ENCODE measurements around the gene DPYSL4. TPM values are rescaled to one million over a fixed set of nuclear protein-coding genes. Genes with fewer than 3 reads are reported as not detected.
"Not testable (repeated sequence)": the region's sequence is repeated elsewhere in the genome, so short reads cannot be mapped to it uniquely, and the experiment has no call there.

The DPYSL4 gene
- total and polyA plus RNA-seq, 12 donors = 0.42 to 7.6 (median 3.2) TPM

DNA sequence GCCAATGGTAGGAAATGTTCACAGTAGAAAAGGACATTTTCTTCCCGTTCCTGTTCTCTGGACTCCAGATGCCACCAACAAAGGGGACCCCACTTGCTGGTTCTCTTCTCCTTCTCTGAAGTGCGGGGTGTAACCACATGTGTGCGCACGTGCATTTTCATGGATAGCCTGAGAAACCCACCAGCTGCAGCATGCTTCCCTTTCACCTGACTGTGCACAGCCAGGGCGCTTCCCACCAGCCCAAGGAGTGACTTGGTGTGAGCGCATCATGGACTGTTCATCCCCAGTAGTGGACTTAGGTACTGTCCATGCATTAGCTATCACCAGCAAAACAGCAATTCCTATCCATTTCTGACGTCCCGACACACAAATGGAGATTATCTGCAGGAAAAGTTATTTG lies 29.6 kb upstream of the DPYSL4 start:
- Histone ChIP-seq H3K27ac (no peak overlapping the region), H3K4me1 (replicated peaks in 1 of 2) (no peaks in the 10 kb centered on the region), H3K9me3 (replicated peaks in 1 of 3) (no peaks in the 10 kb centered on the region), H3K4me3 (no peak overlapping the region), H3K27me3 (no peaks in the 10 kb centered on the region), H3K36me3 (replicated peaks in 1 of 2) (no peaks in the 10 kb centered on the region)
- TF ChIP-seq POLR2A (IDR thresholded peaks at IDR 0.05) = no peak
- TF ChIP-seq, protein P1, sequence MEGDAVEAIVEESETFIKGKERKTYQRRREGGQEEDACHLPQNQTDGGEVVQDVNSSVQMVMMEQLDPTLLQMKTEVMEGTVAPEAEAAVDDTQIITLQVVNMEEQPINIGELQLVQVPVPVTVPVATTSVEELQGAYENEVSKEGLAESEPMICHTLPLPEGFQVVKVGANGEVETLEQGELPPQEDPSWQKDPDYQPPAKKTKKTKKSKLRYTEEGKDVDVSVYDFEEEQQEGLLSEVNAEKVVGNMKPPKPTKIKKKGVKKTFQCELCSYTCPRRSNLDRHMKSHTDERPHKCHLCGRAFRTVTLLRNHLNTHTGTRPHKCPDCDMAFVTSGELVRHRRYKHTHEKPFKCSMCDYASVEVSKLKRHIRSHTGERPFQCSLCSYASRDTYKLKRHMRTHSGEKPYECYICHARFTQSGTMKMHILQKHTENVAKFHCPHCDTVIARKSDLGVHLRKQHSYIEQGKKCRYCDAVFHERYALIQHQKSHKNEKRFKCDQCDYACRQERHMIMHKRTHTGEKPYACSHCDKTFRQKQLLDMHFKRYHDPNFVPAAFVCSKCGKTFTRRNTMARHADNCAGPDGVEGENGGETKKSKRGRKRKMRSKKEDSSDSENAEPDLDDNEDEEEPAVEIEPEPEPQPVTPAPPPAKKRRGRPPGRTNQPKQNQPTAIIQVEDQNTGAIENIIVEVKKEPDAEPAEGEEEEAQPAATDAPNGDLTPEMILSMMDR (IDR thresholded peaks at IDR 0.05) = no peak
- 85 to 91% (median 88%) methylated on average over 8 of the region's 8 CpGs for WGBS, 4 donors
- DNase-seq = no peak
- intact Hi-C loops (cut with DNase I) = no loop called here

DNA sequence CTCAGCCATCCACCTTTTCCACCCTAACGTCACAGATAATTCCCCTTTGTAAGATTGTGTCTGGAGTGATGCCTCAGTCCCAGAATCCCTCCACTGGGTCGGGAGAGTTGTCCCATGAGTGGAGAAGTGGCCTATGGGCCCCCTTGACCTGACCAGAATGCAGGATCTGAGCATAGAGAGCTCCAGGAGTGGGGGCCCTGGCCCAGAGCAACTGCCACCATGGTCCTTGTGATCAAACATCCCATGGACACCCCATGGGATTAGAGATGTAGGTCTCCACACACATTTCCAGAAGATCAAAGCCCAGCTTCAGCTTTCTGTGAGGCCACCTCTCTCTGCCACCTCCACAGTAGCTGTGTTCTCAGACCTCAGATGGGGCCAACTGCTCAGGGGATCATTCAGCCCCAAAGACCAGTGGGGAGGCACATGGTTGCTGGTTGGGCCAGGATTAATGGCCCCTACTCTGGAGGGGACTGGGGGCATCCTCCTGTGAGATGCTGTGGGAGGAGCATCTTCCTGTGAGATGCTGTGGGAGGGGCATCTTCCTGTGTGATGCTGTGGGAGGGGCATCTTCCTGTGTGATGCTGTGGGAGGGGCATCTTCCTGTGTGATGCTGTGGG lies 28.5 kb upstream of the DPYSL4 start:
- intact Hi-C loops (cut with DNase I) = no loop called here
- no peak for DNase-seq

DNA sequence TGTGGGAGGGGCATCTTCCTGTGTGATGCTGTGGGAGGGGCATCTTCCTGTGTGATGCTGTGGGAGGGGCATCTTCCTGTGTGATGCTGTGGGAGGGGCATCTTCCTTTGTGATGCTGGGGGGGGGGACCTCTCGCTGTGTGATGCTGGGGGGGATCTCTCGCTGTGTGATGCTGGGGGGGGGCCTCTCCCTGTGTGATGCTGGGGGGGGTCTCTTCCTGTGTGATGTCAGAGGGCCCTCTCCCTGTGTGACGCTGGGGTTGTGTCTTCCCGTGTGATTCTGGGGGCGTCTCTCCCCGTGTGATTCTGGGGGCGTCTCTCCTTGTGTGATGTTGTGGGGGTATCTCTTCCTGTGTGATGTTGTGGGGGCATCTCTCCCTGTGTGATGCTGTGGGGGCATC lies 27.9 kb upstream of the DPYSL4 start:
- intact Hi-C loops (cut with DNase I) = no loop called here
- no peaks in the 10 kb centered on the region for H3K4me1 ChIP-seq (replicated peaks in 1 of 2)
- DNase-seq = no peak
- no peaks in the 10 kb centered on the region for H3K36me3 ChIP-seq (replicated peaks in 1 of 2)
- H3K27ac ChIP-seq = no peak overlapping the region
- TF ChIP-seq POLR2A (IDR thresholded peaks at IDR 0.05) = no peak
- TF ChIP-seq, protein P1 (IDR thresholded peaks at IDR 0.05) = no peak
- no peaks in the 10 kb centered on the region for H3K9me3 ChIP-seq (replicated peaks in 1 of 3)
- H3K27me3 ChIP-seq = no peaks in the 10 kb centered on the region
- WGBS, 4 donors = 67 to 92% (median 77%) methylated on average over 3 to 7 of the region's 7 CpGs; no CpG with 5 or more reads in 1 of the 4 donors
- H3K4me3 ChIP-seq = no peak overlapping the region

More for the DNA sequence above, 28.5 kb upstream of the DPYSL4 start:
- no peak overlapping the region for H3K27ac ChIP-seq
- H3K36me3 ChIP-seq (replicated peaks in 1 of 2) = no peaks in the 10 kb centered on the region
- TF ChIP-seq, protein P1 (IDR thresholded peaks at IDR 0.05) = no peak
- no peak for TF ChIP-seq POLR2A (IDR thresholded peaks at IDR 0.05)
- no peaks in the 10 kb centered on the region for H3K27me3 ChIP-seq
- no peak overlapping the region for H3K4me3 ChIP-seq
- H3K4me1 ChIP-seq (replicated peaks in 1 of 2) = no peaks in the 10 kb centered on the region
- H3K9me3 ChIP-seq (replicated peaks in 1 of 3) = no peaks in the 10 kb centered on the region
- WGBS, 4 donors = 41 to 84% (median 67%) methylated on average over 2 of the region's 2 CpGs

DNA sequence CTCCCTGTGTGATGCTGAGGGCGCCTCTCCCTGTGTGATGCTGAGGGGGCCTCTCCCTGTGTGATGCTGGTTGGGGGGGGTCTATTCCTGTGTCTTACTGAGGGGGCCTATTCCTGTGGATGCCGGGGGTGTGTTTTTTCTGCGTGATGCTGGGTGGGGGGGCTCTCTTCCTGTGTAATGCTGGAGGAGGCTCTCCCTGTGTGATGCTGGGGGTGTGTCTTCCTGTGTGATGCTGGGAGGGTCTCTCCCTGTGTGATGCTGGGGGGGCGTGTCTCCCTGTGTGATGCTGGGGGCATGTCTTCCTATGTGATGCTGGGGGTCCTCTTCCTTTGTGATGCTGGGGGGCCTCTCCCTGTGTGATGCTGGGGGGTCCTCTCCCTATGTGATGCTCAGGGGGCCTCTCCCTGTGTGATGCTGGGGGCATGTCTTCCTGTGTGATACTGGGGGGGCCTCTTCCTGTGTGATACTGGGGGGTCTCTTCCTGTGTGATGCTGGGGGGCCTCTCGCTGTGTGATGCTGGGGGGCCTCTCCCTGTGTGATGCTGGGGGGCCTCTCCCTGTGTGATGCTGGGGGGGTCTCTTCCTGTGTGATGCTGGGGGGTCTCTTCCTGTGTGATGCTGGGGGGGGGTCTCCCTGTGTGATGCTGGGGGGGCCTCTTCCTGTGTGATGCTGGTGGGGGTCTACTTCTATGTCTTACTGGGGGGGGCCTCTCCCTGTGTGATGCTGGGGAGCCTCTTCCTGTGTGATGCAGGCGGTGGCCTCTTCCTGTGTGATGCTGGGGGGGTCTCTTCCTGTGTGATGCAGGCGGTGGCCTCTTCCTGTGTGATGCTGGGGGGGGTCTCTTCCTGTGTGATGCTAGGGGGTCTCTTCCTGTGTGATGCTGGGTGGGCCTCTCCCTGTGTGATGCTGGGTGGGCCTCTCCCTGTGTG lies 27.2 kb upstream of the DPYSL4 start:
- DNase-seq; H3K27ac ChIP-seq; H3K27me3 ChIP-seq; intact Hi-C loops (cut with DNase I); H3K4me3 ChIP-seq; H3K9me3 ChIP-seq (replicated peaks in 1 of 3); H3K4me1 ChIP-seq (replicated peaks in 1 of 2); H3K36me3 ChIP-seq (replicated peaks in 1 of 2): not testable (repeated sequence)
- 67 to 86% (median 78%) methylated on average over 1 to 7 of the region's 7 CpGs; no CpG with 5 or more reads in 1 of the 4 donors for WGBS, 4 donors

DNA sequence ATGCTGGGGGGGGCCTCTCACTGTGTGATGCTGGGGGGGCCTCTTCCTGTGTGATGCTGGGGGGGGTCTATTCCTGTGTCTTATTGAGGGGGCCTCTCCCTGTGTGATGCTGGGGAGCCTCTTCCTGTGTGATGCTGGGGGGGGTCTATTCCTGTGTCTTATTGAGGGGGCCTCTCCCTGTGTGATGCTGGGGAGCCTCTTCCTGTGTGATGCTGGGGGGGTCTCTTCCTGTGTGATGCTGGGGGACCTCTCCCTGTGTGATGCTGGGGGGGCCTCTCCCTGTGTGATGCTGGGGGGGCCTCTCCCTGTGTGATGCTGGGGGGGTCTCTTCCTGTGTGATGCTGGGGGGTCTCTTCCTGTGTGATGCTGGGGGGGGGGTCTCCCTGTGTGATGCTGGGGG lies 26.5 kb upstream of the DPYSL4 start:
- DNase-seq; H3K27me3 ChIP-seq; H3K36me3 ChIP-seq (replicated peaks in 1 of 2); H3K27ac ChIP-seq; H3K4me3 ChIP-seq; H3K9me3 ChIP-seq (replicated peaks in 1 of 3); intact Hi-C loops (cut with DNase I); H3K4me1 ChIP-seq (replicated peaks in 1 of 2): not testable (repeated sequence)

DNA sequence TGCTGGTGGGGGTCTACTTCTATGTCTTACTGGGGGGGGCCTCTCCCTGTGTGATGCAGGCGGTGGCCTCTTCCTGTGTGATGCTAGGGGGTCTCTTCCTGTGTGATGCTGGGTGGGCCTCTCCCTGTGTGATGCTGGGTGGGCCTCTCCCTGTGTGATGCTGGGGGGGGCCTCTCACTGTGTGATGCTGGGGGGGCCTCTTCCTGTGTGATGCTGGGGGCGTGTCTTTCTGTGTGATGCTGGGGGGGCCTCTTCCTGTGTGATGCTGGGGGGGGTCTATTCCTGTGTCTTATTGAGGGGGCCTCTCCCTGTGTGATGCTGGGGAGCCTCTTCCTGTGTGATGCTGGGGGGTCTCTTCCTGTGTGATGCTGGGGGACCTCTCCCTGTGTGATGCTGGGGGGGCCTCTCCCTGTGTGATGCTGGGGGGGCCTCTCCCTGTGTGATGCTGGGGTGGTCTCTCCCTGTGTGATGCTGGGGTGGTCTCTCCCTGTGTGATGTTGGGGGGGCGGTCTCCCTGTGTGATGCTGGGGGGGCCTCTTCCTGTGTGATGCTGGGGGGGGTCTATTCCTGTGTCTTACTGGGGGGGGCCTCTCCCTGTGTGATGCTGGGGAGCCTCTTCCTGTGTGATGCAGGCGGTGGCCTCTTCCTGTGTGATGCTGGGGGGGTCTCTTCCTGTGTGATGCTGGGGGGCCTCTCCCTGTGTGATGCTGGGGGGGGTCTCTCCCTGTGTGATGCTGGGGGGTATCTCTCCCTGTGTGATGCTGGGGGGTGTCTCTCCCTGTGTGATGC lies 25.7 kb upstream of the DPYSL4 start:
- H3K4me3 ChIP-seq; intact Hi-C loops (cut with DNase I); DNase-seq; H3K27ac ChIP-seq; H3K9me3 ChIP-seq (replicated peaks in 1 of 3); H3K27me3 ChIP-seq; H3K4me1 ChIP-seq (replicated peaks in 1 of 2); H3K36me3 ChIP-seq (replicated peaks in 1 of 2): not testable (repeated sequence)
- WGBS, 4 donors = 78 to 100% (median 80%) methylated on average over 1 to 3 of the region's 4 CpGs; no CpG with 5 or more reads in 1 of the 4 donors

All from adrenal gland (tissue), 12 donors.